K562 (cell line): ENCODE results near the gene SNX30. TPM values are rescaled to one million over a fixed set of nuclear protein-coding genes. Genes with fewer than 3 reads are reported as not detected.

Experiments
- ATAC-seq: fragments of 200-7000 bp; cut with Tn5 transposase; 3 replicates; pipeline ENCODE4 v1.9.1; 2020; ENCODE audit warnings: moderate library complexity
- BruUV-seq: library from RNA; stranded (reverse); fragments of 400-500 nt; replicated peaks from 2 replicates; lab custom pipeline; 2021; lab: Mats Ljungman, UMichigan
- CTCF ChIA-PET: fragments of 300-600 bp; formaldehyde crosslinking; extraction: SDS; loops from one replicate; lab custom pipeline; 2021; ENCODE audit warnings: low intra/inter-chr PET ratio; lab: Yijun Ruan, JAX
- POLR2A ChIA-PET: fragments of 300-600, 350-650 bp; sonication (Branson Sonifier 250); formaldehyde crosslinking; extraction: SDS; loops from one replicate; lab custom pipeline; 2021; ENCODE audit warnings: antibody characterized with exemption, inconsistent platforms; lab: Yijun Ruan, JAX
- DNase-seq, 4 experiments: peaks; one replicate each; pipeline versions ENCODE4 v3.0.0 to v3.0.0-alpha.2; 2011 to 2018; ENCODE audit warnings: low spot score in 3 of 4, mixed read lengths in 3 of 4; ENCODE audit errors: extremely low read depth in 1 of 4
- FAIRE-seq: peaks from 2 replicates; lab custom pipeline; 2011; peaks lifted over from hg19 to GRCh38; lab: Jason Lieb, UNC
- H2AFZ ChIP-seq: 2 replicates; pipeline ENCODE4 v1.6.0; 2011; ENCODE audit warnings: low read depth, low read length, control low read depth, inconsistent platforms
- H3K27ac ChIP-seq: fragments of 200-600 bp; 3 replicates; pipeline ENCODE4 v1.8.0; 2011; ENCODE audit warnings: low read depth, mild to moderate bottlenecking, control low read depth, inconsistent platforms, low read length, moderate library complexity, mixed read lengths; ENCODE audit errors: extremely low read depth
- H3K27me3 ChIP-seq, 2 experiments: fragments of 300-600 bp in 1 of 2; 2 replicates in 1 of 2; 3 replicates in 1 of 2; pipeline versions ENCODE4 v1.6.0 to v1.8.0; 2011; ENCODE audit warnings: inconsistent platforms in 2 of 2, low read length in 2 of 2, mild to moderate bottlenecking in 1 of 2, mixed read lengths in 1 of 2, moderate library complexity in 1 of 2; ENCODE audit not compliant: control insufficient read depth in 2 of 2, insufficient read depth in 2 of 2
- H3K36me3 ChIP-seq: fragments of 300-600 bp; 3 replicates; pipeline ENCODE4 v1.8.0; 2011; ENCODE audit warnings: mild to moderate bottlenecking, low read length, inconsistent platforms; ENCODE audit not compliant: control insufficient read depth, insufficient read depth
- H3K4me1 ChIP-seq, 2 experiments: fragments of 200-600 bp in 1 of 2; replicated peaks in 1 of 2; 2 replicates in 1 of 2; 3 replicates in 1 of 2; pipeline versions ENCODE4 v1.5.1 to v1.8.0; 2011; ENCODE audit warnings: inconsistent platforms in 2 of 2, low read length in 2 of 2, mild to moderate bottlenecking in 1 of 2, mixed read lengths in 1 of 2, moderate library complexity in 1 of 2; ENCODE audit not compliant: control insufficient read depth in 2 of 2, insufficient read depth in 2 of 2
- H3K4me2 ChIP-seq: 2 replicates; pipeline ENCODE4 v1.6.1; 2011; ENCODE audit warnings: low read length, control low read depth, inconsistent platforms, mixed read lengths; ENCODE audit not compliant: insufficient read depth
- H3K4me3 ChIP-seq: fragments of 200-600 bp; sonication (generic), shearing (Covaris generic); 2 replicates; pipeline ENCODE4 v1.5.1; 2016; ENCODE audit warnings: control low read depth, inconsistent platforms
- H3K79me2 ChIP-seq: fragments of 200-600 bp; 3 replicates; pipeline ENCODE4 v1.8.0; 2011; ENCODE audit warnings: low read length, inconsistent platforms; ENCODE audit not compliant: control insufficient read depth, insufficient read depth
- H3K9ac ChIP-seq, 2 experiments: 2 replicates each; pipeline versions ENCODE4 v1.6.0 to v1.6.1; 2011; ENCODE audit warnings: low read depth in 2 of 2, low read length in 2 of 2, control low read depth in 1 of 2, inconsistent platforms in 1 of 2, mild to moderate bottlenecking in 1 of 2, mixed read lengths in 1 of 2; ENCODE audit not compliant: insufficient read depth in 1 of 2
- H3K9me1 ChIP-seq: one replicate; pipeline ENCODE4 v1.6.0; 2011; ENCODE audit warnings: inconsistent platforms, mild to moderate bottlenecking, low read length, moderate library complexity; ENCODE audit not compliant: control insufficient read depth, insufficient read depth
- H3K9me3 ChIP-seq: replicated peaks from 2 replicates; pipeline ENCODE4 v1.5.1; 2011; ENCODE audit warnings: low read depth, low read length, inconsistent platforms; ENCODE audit not compliant: control insufficient read depth, insufficient read depth
- H4K20me1 ChIP-seq: replicated peaks from 2 replicates; pipeline ENCODE4 v1.6.1; 2011; ENCODE audit warnings: low read length, inconsistent platforms, mixed read lengths; ENCODE audit not compliant: control insufficient read depth, insufficient read depth
- CTBP1 ChIP-seq: fragments of 450-650 bp; IDR thresholded peaks from 2 replicates; pipeline ENCODE4 v1.6.1; 2016; ENCODE audit warnings: borderline replicate concordance
- MAFK ChIP-seq: IDR thresholded peaks from 2 replicates; pipeline ENCODE4 v1.6.1; 2011; ENCODE audit warnings: low read length, improper control_type of control experiment
- MCM5 ChIP-seq: fragments of 450-650 bp; IDR thresholded peaks from 2 replicates; pipeline ENCODE4 v1.6.1; 2016; ENCODE audit warnings: low read depth
- NCOA6 ChIP-seq: fragments of 450-650 bp; IDR thresholded peaks from 2 replicates; pipeline ENCODE4 v1.6.1; 2017; ENCODE audit warnings: mild to moderate bottlenecking
- NR2C1 ChIP-seq, 2 experiments: fragments of 450-650 bp; IDR thresholded peaks; 2 replicates each; pipeline ENCODE4 v1.6.1; 2017; ENCODE audit warnings: mild to moderate bottlenecking in 2 of 2, antibody characterized with exemption in 1 of 2, inconsistent platforms in 1 of 2, missing compliant biosample characterization in 1 of 2, missing genetic modification characterization in 1 of 2
- SETDB1 ChIP-seq: IDR thresholded peaks from one replicate; pipeline ENCODE4 v1.6.1; 2012; ENCODE audit warnings: low read length, control low read depth, inconsistent platforms
- SRSF9 ChIP-seq: fragments of 200-400 bp; formaldehyde crosslinking; IDR thresholded peaks from 2 replicates; pipeline ENCODE4 v1.6.1; 2017; ENCODE audit warnings: low read depth, low read length, borderline replicate concordance
- ZFP1 ChIP-seq: fragments of 450-650 bp; formaldehyde crosslinking; IDR thresholded peaks from 2 replicates; pipeline ENCODE4 v1.4.0; 2020; ENCODE audit warnings: mild to moderate bottlenecking, mixed read lengths
- ZFPM2 ChIP-seq: fragments of 250-450 bp; sonication (Bioruptor Pico); IDR thresholded peaks from 2 replicates; pipeline ENCODE4 v1.5.1; 2022; ENCODE audit warnings: mild to moderate bottlenecking
- ZNF12 ChIP-seq: sonication (generic); formaldehyde crosslinking; IDR thresholded peaks from 2 replicates; pipeline ENCODE4 v1.4.0; 2020; ENCODE audit warnings: mild to moderate bottlenecking, missing genetic modification reagents
- ZNF699 ChIP-seq: fragments of 250-450 bp; sonication (Bioruptor Pico); IDR thresholded peaks from 2 replicates; pipeline ENCODE4 v1.8.0; 2021; ENCODE audit warnings: mild to moderate bottlenecking, moderate library complexity; ENCODE audit not compliant: insufficient replicate concordance
- ZNF764 ChIP-seq: fragments of 250-450 bp; sonication (Bioruptor Pico); IDR thresholded peaks from 2 replicates; pipeline ENCODE4 v1.4.0; 2020; ENCODE audit warnings: low read depth, mild to moderate bottlenecking, moderate library complexity
- WGBS: fragments of 100-300 bp; shearing (Covaris generic); methylation state at CpG from one replicate; pipeline ENCODE4 v1.1.6; 2016; ENCODE audit warnings: low coverage, mixed read lengths; ENCODE audit not compliant: insufficient coverage; ENCODE audit errors: missing lambda C conversion rate; 5-methylcytosine and 5-hydroxymethylcytosine counted together
- in situ Hi-C: fragments of 300-500 bp; cut with MboI; formaldehyde crosslinking; loops from 4 replicates; pipeline ENCODE4 v1.15.0; 2018; ENCODE audit warnings: inconsistent platforms, mixed read lengths
- intact Hi-C: fragments of 100-400 bp; cut with micrococcal nuclease; formaldehyde crosslinking; loops from 2 replicates; pipeline ENCODE4 v1.14.2; 2022
- polyA plus RNA-seq, 8 experiments: library from polyadenylated mRNA; depleted of rRNA in 4 of 8; stranded (reverse) in 5 of 8; unstranded in 3 of 8; fragments of >200 nt; fragmentation: Nextera tagmentation in 2 of 8; fragmentation: Illumina TruSeq in 1 of 8; extraction: Ambion mirVana in 2 of 8; extraction: Trizol in 1 of 8; gene quantifications; 2 replicates each; pipeline versions ENCODE4 v1.2.1 to v1.2.3, GENCODE V29; 2011 to 2014; ENCODE audit warnings: inconsistent platforms in 1 of 8, missing spikeins in 1 of 8
- total RNA-seq, 7 experiments: library from RNA; depleted of rRNA in 6 of 7; stranded (reverse); fragments of >200 nt in 6 of 7; fragmentation: Illumina TruSeq in 2 of 7; extraction: Trizol in 2 of 7; gene quantifications; 2 replicates each; pipeline versions ENCODE4 v1.2.1 to v1.2.3, GENCODE V29; 2011 to 2021; ENCODE audit warnings: low replicate concordance in 1 of 7
- TF ChIP-seq, protein P1 (sequence below): fragments of 150-350 bp; conservative IDR thresholded peaks from 2 replicates; pipeline ENCODE4 v1.6.1; 2014; ENCODE audit warnings: low read length
- TF ChIP-seq, protein P2 (sequence below): fragments of 250-450 bp; sonication (Bioruptor Pico); IDR thresholded peaks from 2 replicates; pipeline ENCODE4 v1.4.0; 2020
- TF ChIP-seq, protein P3 (sequence below): fragments of 450-650 bp; IDR thresholded peaks from 2 replicates; pipeline ENCODE4 v1.6.1; 2017; ENCODE audit warnings: antibody characterized with exemption, mild to moderate bottlenecking

Gene SNX30
- total and polyA plus RNA-seq, 9 of the 15 experiments (the other 6 are each of a cell fraction or from before 2014, with no cell fraction given), result 0.76 to 5.9 (median 3.3) TPM

DNA sequence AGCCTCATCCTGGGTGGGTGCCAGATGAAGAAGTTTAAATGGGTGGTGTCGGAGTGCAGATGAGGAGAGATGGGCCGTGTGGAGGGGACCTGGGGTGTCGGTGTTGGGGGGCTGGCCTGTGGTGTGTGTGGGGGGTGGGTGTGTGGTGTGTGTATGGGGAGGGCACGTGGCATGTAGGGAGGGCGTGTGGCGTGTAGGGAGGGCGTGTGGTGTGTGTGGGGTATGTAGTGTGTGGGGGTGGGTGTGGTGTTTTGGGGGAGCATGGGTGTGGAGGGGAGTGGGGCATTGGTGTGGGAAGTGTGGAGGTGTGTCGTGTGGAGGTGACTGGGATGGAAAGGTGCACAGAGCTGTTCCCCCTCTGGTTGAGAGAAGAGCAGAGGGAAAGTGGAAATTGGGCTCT lies 105.6 kb downstream of the SNX30 start:
- intact Hi-C loops, result no loop called here
- DNase-seq (no peak), FAIRE-seq (no peak), ATAC-seq (no peak)
- H3K9me1 ChIP-seq, result no peaks in the 10 kb centered on the region
- no peak overlapping the region for H3K4me3 ChIP-seq
- no peak for TF ChIP-seq NR2C1 (IDR thresholded peaks at IDR 0.05)
- TF ChIP-seq NR2C1 (tag; IDR thresholded peaks at IDR 0.05), result no peak
- TF ChIP-seq ZNF764 (CRISPR knock-in tag), result no peak
- TF ChIP-seq CTBP1, result no peak
- TF ChIP-seq ZFPM2 (CRISPR knock-in tag), result no peak
- TF ChIP-seq, protein P1, sequence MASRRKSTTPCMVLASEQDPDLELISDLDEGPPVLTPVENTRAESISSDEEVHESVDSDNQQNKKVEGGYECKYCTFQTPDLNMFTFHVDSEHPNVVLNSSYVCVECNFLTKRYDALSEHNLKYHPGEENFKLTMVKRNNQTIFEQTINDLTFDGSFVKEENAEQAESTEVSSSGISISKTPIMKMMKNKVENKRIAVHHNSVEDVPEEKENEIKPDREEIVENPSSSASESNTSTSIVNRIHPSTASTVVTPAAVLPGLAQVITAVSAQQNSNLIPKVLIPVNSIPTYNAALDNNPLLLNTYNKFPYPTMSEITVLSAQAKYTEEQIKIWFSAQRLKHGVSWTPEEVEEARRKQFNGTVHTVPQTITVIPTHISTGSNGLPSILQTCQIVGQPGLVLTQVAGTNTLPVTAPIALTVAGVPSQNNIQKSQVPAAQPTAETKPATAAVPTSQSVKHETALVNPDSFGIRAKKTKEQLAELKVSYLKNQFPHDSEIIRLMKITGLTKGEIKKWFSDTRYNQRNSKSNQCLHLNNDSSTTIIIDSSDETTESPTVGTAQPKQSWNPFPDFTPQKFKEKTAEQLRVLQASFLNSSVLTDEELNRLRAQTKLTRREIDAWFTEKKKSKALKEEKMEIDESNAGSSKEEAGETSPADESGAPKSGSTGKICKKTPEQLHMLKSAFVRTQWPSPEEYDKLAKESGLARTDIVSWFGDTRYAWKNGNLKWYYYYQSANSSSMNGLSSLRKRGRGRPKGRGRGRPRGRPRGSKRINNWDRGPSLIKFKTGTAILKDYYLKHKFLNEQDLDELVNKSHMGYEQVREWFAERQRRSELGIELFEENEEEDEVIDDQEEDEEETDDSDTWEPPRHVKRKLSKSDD, result no peak
- TF ChIP-seq SRSF9, result no peak
- no peak for TF ChIP-seq NCOA6
- TF ChIP-seq ZNF699 (CRISPR knock-in tag), result no peak
- TF ChIP-seq ZFP1, result no peak
- TF ChIP-seq SETDB1, result no peak
- no peak for TF ChIP-seq MCM5
- no peak for TF ChIP-seq ZNF12 (CRISPR knock-in tag)
- TF ChIP-seq, protein P2, sequence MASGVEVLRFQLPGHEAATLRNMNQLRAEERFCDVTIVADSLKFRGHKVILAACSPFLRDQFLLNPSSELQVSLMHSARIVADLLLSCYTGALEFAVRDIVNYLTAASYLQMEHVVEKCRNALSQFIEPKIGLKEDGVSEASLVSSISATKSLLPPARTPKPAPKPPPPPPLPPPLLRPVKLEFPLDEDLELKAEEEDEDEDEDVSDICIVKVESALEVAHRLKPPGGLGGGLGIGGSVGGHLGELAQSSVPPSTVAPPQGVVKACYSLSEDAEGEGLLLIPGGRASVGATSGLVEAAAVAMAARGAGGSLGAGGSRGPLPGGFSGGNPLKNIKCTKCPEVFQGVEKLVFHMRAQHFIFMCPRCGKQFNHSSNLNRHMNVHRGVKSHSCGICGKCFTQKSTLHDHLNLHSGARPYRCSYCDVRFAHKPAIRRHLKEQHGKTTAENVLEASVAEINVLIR (CRISPR knock-in tag), result no peak
- no peak for TF ChIP-seq MAFK
- TF ChIP-seq, protein P3, sequence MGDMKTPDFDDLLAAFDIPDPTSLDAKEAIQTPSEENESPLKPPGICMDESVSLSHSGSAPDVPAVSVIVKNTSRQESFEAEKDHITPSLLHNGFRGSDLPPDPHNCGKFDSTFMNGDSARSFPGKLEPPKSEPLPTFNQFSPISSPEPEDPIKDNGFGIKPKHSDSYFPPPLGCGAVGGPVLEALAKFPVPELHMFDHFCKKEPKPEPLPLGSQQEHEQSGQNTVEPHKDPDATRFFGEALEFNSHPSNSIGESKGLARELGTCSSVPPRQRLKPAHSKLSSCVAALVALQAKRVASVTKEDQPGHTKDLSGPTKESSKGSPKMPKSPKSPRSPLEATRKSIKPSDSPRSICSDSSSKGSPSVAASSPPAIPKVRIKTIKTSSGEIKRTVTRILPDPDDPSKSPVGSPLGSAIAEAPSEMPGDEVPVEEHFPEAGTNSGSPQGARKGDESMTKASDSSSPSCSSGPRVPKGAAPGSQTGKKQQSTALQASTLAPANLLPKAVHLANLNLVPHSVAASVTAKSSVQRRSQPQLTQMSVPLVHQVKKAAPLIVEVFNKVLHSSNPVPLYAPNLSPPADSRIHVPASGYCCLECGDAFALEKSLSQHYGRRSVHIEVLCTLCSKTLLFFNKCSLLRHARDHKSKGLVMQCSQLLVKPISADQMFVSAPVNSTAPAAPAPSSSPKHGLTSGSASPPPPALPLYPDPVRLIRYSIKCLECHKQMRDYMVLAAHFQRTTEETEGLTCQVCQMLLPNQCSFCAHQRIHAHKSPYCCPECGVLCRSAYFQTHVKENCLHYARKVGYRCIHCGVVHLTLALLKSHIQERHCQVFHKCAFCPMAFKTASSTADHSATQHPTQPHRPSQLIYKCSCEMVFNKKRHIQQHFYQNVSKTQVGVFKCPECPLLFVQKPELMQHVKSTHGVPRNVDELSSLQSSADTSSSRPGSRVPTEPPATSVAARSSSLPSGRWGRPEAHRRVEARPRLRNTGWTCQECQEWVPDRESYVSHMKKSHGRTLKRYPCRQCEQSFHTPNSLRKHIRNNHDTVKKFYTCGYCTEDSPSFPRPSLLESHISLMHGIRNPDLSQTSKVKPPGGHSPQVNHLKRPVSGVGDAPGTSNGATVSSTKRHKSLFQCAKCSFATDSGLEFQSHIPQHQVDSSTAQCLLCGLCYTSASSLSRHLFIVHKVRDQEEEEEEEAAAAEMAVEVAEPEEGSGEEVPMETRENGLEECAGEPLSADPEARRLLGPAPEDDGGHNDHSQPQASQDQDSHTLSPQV, result no peak
- CTCF ChIA-PET, result no interaction called here
- 41% methylated on average over 7 of the region's 8 CpGs for WGBS
- in situ Hi-C loops, result no loop called here
- H3K4me2 ChIP-seq, result no peak overlapping the region
- peaks cover 0 to 3% of the 10 kb centered on the region in 2 experiments; a peak in 2 of 5 replicates for H3K4me1 ChIP-seq
- no peaks in the 10 kb centered on the region for H3K79me2 ChIP-seq
- H3K27ac ChIP-seq, result no peak overlapping the region
- no TSS peak for BruUV-seq
- H3K27me3 ChIP-seq, result no peaks in the 10 kb centered on the region; a peak in 1 of 5 replicates
- H2AFZ ChIP-seq, result no peak overlapping the region
- H3K9ac ChIP-seq, result no peak overlapping the region
- POLR2A ChIA-PET, result no interaction called here
- no peaks in the 10 kb centered on the region for H4K20me1 ChIP-seq
- no peaks in the 10 kb centered on the region for H3K36me3 ChIP-seq
- H3K9me3 ChIP-seq, result no peaks in the 10 kb centered on the region
